ENCODE data around the gene TCL1B.

TCL1B gene

DNA sequence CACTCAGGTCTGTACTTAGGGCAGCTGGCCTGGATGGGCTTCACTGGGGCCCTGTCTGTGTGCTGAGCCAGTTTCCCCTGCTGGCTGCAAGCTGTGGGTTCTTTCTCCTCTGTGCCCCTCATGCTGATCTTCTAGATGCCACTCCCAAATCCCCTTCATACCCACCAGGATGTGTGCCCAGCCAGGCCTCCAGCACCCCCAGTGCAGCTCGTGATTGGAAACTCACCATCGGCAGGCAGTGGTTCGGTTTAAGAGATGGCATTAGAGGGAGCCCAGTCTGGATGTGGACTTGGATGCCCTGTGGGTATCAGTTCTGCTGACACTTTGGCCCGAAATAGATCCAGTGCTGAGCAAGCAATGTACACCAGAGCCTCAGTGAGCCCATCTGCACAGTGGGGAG lies 5.9 kb downstream of the TCL1B start:
- no peak for TF ChIP-seq ZSCAN16 (tag by site-specific recombination; IDR thresholded peaks at IDR 0.05)
- TF ChIP-seq ZNF792 (tag by site-specific recombination; IDR thresholded peaks at IDR 0.05) = no peak
- no peak for TF ChIP-seq ZNF558 (tag by site-specific recombination; IDR thresholded peaks at IDR 0.05)

DNA sequence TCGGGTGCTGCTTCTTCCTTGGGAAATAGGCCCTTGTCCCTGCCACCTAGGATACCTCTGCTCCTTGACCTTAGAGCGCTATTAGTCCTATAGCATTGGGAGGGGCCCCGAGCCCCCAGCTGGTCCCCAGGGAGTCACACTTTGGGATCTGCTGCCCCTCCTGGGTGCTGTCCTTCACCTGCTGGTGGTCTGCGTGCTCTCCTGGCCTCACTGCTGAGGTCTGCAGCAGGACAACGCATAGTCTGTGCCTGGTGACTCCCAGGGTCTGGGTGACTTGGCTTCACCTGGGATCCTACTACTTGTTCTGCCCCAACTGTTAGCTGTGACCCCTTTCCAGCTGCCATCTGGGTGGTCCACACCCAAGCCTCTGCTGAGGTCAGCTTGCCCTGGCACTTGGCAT lies 8.8 kb downstream of the TCL1B start:
- Histone ChIP-seq H3K4me1 (ENCODE audit: control insufficient read depth, insufficient read depth, low read length) (0 out of 2 replicates have a peak, but pooled peaks cover 5% of the 10 kb centered on the region), H3K4me3 (ENCODE audit: low read depth, low read length) (no peak overlapping the region), H3K27ac (ENCODE audit: extremely low read depth, low read depth, low read length) (no peak overlapping the region), H3K36me3 (ENCODE audit: control insufficient read depth in 2 of 2, insufficient read depth in 1 of 2, low read length in 2 of 2) (no peaks in the 10 kb centered on the region), H3K9me3 (ENCODE audit: control insufficient read depth, insufficient read depth, low read depth, low read length) (no peaks in the 10 kb centered on the region)
- ChIA-PET POLR2A (no interaction called here), CTCF (interaction anchor here (0.7 kb wide), 1 partner anchor 9 kb away, joined by 3 read pairs; no protein-coding TSS in a partner anchor)
- TF ChIP-seq ZNF132 (tag by site-specific recombination; IDR thresholded peaks at IDR 0.05; ENCODE audit: borderline replicate concordance) (no peak), ZNF843 (tag by site-specific recombination; IDR thresholded peaks at IDR 0.05) (no peak), ZNF529 (tag by site-specific recombination; IDR thresholded peaks at IDR 0.05; ENCODE audit: insufficient replicate concordance) (no peak), ZNF266 (tag by site-specific recombination; IDR thresholded peaks at IDR 0.05; ENCODE audit: low read depth) (no peak), ZNF19 (tag by site-specific recombination; IDR thresholded peaks at IDR 0.05; ENCODE audit: low read depth) (no peak), SP7 (tag by site-specific recombination; IDR thresholded peaks at IDR 0.05) (no peak), ZNF626 (tag by site-specific recombination; IDR thresholded peaks at IDR 0.05) (no peak), ZNF549 (tag by site-specific recombination; IDR thresholded peaks at IDR 0.05) (no peak), IKZF3 (tag by site-specific recombination; IDR thresholded peaks at IDR 0.05) (no peak)
- TF ChIP-seq, protein P1, sequence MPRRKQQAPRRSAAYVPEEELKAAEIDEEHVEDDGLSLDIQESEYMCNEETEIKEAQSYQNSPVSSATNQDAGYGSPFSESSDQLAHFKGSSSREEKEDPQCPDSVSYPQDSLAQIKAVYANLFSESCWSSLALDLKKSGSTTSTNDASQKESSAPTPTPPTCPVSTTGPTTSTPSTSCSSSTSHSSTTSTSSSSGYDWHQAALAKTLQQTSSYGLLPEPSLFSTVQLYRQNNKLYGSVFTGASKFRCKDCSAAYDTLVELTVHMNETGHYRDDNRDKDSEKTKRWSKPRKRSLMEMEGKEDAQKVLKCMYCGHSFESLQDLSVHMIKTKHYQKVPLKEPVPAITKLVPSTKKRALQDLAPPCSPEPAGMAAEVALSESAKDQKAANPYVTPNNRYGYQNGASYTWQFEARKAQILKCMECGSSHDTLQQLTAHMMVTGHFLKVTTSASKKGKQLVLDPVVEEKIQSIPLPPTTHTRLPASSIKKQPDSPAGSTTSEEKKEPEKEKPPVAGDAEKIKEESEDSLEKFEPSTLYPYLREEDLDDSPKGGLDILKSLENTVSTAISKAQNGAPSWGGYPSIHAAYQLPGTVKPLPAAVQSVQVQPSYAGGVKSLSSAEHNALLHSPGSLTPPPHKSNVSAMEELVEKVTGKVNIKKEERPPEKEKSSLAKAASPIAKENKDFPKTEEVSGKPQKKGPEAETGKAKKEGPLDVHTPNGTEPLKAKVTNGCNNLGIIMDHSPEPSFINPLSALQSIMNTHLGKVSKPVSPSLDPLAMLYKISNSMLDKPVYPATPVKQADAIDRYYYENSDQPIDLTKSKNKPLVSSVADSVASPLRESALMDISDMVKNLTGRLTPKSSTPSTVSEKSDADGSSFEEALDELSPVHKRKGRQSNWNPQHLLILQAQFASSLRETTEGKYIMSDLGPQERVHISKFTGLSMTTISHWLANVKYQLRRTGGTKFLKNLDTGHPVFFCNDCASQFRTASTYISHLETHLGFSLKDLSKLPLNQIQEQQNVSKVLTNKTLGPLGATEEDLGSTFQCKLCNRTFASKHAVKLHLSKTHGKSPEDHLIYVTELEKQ (tag by site-specific recombination; IDR thresholded peaks at IDR 0.05; ENCODE audit: borderline replicate concordance) = no peak
- TF ChIP-seq, protein P2, sequence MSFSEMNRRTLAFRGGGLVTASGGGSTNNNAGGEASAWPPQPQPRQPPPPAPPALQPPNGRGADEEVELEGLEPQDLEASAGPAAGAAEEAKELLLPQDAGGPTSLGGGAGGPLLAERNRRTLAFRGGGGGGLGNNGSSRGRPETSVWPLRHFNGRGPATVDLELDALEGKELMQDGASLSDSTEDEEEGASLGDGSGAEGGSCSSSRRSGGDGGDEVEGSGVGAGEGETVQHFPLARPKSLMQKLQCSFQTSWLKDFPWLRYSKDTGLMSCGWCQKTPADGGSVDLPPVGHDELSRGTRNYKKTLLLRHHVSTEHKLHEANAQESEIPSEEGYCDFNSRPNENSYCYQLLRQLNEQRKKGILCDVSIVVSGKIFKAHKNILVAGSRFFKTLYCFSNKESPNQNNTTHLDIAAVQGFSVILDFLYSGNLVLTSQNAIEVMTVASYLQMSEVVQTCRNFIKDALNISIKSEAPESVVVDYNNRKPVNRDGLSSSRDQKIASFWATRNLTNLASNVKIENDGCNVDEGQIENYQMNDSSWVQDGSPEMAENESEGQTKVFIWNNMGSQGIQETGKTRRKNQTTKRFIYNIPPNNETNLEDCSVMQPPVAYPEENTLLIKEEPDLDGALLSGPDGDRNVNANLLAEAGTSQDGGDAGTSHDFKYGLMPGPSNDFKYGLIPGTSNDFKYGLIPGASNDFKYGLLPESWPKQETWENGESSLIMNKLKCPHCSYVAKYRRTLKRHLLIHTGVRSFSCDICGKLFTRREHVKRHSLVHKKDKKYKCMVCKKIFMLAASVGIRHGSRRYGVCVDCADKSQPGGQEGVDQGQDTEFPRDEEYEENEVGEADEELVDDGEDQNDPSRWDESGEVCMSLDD (tag by site-specific recombination; IDR thresholded peaks at IDR 0.05) = no peak
- TF ChIP-seq, protein P3, sequence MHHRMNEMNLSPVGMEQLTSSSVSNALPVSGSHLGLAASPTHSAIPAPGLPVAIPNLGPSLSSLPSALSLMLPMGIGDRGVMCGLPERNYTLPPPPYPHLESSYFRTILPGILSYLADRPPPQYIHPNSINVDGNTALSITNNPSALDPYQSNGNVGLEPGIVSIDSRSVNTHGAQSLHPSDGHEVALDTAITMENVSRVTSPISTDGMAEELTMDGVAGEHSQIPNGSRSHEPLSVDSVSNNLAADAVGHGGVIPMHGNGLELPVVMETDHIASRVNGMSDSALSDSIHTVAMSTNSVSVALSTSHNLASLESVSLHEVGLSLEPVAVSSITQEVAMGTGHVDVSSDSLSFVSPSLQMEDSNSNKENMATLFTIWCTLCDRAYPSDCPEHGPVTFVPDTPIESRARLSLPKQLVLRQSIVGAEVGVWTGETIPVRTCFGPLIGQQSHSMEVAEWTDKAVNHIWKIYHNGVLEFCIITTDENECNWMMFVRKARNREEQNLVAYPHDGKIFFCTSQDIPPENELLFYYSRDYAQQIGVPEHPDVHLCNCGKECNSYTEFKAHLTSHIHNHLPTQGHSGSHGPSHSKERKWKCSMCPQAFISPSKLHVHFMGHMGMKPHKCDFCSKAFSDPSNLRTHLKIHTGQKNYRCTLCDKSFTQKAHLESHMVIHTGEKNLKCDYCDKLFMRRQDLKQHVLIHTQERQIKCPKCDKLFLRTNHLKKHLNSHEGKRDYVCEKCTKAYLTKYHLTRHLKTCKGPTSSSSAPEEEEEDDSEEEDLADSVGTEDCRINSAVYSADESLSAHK (tag by site-specific recombination; IDR thresholded peaks at IDR 0.05) = no peak

More for the DNA sequence above, 5.9 kb downstream of the TCL1B start:
- POLR2A ChIA-PET = no interaction called here
- no peak overlapping the region for H3K27ac ChIP-seq (ENCODE audit: extremely low read depth, low read depth, low read length)
- no peaks in the 10 kb centered on the region for H3K9me3 ChIP-seq (ENCODE audit: control insufficient read depth, insufficient read depth, low read depth, low read length)
- no peak overlapping the region for H3K4me3 ChIP-seq (ENCODE audit: low read depth, low read length)
- no peaks in the 10 kb centered on the region; the same call in 1 of the 2 replicates for H3K4me1 ChIP-seq (ENCODE audit: control insufficient read depth, insufficient read depth, low read length)
- no peaks in the 10 kb centered on the region for H3K36me3 ChIP-seq (ENCODE audit: control insufficient read depth in 2 of 2, insufficient read depth in 1 of 2, low read length in 2 of 2)
- CTCF ChIA-PET = interaction anchor here (0.7 to 1.6 kb wide), 2 partner anchors 12 to 128 kb away, joined by 3 to 4 read pairs; no protein-coding TSS in a partner anchor
